HL-60 (cell line): Measurements from ENCODE around the gene GNGT2.

Experiments used
- POLR2AphosphoS5 ChIP-seq: IDR thresholded peaks from 2 replicates; pipeline ENCODE4 v1.6.1; 2012; ENCODE audit warnings: low read depth
- SPI1 ChIP-seq: IDR thresholded peaks from 2 replicates; pipeline ENCODE4 v1.6.1; 2012; ENCODE audit warnings: low read depth, mild to moderate bottlenecking, borderline replicate concordance
- TF ChIP-seq, protein P1 (sequence below): IDR thresholded peaks from one replicate; pipeline ENCODE4 v1.5.1; 2011; ENCODE audit warnings: low read length, control low read depth, inconsistent platforms; ENCODE audit not compliant: insufficient read depth
- TF ChIP-seq, protein P2 (sequence below): IDR thresholded peaks from 2 replicates; pipeline ENCODE4 v1.6.1; 2012; ENCODE audit warnings: low read depth; ENCODE audit not compliant: insufficient replicate concordance

DNA sequence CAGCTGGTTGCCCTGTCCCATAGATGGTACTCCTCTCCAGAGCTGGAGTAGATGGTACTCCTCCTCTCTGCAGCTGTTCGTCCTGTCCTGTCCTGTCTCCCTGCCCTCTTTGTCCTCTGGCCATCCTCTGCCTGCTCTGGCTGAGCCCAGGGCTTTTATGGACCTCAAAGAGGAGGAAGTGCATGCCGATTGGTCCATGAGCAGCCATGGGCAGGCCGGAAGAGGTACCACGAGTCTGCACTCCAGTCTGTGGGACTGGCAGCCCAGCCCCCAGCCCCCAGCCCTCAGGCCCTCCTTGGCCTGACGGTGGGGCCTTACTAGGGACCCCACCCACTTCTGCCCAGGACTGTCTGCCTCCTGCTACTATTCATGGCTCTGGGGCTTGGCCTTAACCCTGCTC, 27.0 kb downstream of the GNGT2 start:
- TF ChIP-seq, protein P1, sequence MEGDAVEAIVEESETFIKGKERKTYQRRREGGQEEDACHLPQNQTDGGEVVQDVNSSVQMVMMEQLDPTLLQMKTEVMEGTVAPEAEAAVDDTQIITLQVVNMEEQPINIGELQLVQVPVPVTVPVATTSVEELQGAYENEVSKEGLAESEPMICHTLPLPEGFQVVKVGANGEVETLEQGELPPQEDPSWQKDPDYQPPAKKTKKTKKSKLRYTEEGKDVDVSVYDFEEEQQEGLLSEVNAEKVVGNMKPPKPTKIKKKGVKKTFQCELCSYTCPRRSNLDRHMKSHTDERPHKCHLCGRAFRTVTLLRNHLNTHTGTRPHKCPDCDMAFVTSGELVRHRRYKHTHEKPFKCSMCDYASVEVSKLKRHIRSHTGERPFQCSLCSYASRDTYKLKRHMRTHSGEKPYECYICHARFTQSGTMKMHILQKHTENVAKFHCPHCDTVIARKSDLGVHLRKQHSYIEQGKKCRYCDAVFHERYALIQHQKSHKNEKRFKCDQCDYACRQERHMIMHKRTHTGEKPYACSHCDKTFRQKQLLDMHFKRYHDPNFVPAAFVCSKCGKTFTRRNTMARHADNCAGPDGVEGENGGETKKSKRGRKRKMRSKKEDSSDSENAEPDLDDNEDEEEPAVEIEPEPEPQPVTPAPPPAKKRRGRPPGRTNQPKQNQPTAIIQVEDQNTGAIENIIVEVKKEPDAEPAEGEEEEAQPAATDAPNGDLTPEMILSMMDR: no peak
- TF ChIP-seq, protein P2, sequence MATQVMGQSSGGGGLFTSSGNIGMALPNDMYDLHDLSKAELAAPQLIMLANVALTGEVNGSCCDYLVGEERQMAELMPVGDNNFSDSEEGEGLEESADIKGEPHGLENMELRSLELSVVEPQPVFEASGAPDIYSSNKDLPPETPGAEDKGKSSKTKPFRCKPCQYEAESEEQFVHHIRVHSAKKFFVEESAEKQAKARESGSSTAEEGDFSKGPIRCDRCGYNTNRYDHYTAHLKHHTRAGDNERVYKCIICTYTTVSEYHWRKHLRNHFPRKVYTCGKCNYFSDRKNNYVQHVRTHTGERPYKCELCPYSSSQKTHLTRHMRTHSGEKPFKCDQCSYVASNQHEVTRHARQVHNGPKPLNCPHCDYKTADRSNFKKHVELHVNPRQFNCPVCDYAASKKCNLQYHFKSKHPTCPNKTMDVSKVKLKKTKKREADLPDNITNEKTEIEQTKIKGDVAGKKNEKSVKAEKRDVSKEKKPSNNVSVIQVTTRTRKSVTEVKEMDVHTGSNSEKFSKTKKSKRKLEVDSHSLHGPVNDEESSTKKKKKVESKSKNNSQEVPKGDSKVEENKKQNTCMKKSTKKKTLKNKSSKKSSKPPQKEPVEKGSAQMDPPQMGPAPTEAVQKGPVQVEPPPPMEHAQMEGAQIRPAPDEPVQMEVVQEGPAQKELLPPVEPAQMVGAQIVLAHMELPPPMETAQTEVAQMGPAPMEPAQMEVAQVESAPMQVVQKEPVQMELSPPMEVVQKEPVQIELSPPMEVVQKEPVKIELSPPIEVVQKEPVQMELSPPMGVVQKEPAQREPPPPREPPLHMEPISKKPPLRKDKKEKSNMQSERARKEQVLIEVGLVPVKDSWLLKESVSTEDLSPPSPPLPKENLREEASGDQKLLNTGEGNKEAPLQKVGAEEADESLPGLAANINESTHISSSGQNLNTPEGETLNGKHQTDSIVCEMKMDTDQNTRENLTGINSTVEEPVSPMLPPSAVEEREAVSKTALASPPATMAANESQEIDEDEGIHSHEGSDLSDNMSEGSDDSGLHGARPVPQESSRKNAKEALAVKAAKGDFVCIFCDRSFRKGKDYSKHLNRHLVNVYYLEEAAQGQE: no peak
- no peak for TF ChIP-seq SPI1
- no peak for TF ChIP-seq POLR2AphosphoS5
